ENCODE results near the gene MYBPC2. TPM values are rescaled to one million over a fixed set of nuclear protein-coding genes. Genes with fewer than 3 reads are reported as not detected.

Gene MYBPC2
- polyA plus RNA-seq, 1 experiment = not detected

DNA sequence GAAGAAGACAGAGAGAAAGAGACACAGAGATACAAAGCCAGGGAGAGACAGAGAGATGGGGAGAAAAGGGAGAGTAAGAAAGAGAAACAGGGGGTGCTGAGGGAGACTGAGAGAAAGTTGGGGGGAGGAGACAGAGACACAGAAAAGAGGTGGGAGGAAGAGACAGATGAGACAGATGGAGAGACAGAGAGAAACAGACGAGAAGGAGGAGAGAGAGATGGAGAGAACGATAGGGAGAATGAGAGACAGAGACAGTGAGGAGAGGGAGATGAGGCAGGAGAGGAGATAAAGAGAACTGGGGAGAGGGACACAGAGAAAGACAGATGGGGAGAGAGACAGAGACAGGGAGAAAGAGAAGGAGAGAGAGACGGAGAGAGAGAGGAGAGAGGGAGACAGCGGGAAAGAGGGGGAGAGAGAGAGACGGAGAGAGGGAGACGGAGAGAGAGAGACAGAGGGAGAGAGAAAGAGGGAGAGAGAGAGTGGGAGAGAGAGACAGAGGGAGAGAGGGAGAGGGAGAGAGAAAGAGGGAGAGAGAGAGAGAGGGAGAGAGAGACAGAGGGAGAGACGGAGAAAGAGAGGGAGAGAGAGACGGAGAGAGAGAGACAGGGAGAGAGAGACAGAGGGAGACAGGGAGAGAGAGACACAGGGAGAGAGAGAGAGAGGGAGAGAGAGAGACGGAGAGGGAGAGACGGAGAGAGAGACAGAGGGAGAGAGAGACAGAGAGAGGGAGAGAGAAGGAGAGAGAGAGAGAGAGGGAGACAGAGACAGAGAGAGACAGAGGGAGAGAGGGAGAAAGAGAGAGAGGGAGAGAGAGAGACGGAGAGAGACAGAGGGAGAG lies 65.7 kb downstream of the MYBPC2 start:
- no peak overlapping the region for H3K4me3 ChIP-seq (ENCODE audit: low read depth, low read length)

GRCh38 chr19:50500060-50500752 lies 67.5 kb downstream of the MYBPC2 start:
- no peak overlapping the region for H3K4me3 ChIP-seq (ENCODE audit: low read depth, low read length)
- POLR2A ChIA-PET = no interaction called here
- 0 out of 2 replicates have a peak, but pooled peaks have one; percentile 18 for TF ChIP-seq CTCF (IDR thresholded peaks at IDR 0.05; ENCODE audit: insufficient read depth, low read depth, low read length)
- no peak for DNase-seq (ENCODE audit: low read depth)
- CTCF ChIA-PET = no interaction called here
- H3K27me3 ChIP-seq (ENCODE audit: control insufficient read depth, insufficient read depth, low read length) = peaks cover 1% of the 10 kb centered on the region
- H3K36me3 ChIP-seq (ENCODE audit: control insufficient read depth, insufficient read depth, low read length) = no peaks in the 10 kb centered on the region

More for the DNA sequence above, 65.7 kb downstream of the MYBPC2 start:
- CTCF ChIA-PET = no interaction called here
- DNase-seq (ENCODE audit: low read depth) = no peak
- TF ChIP-seq CTCF (IDR thresholded peaks at IDR 0.05; ENCODE audit: insufficient read depth, low read depth, low read length) = no peak
- Histone ChIP-seq H3K27me3 (ENCODE audit: control insufficient read depth, insufficient read depth, low read length) (peaks cover 1% of the 10 kb centered on the region), H3K36me3 (ENCODE audit: control insufficient read depth, insufficient read depth, low read length) (no peaks in the 10 kb centered on the region)
- POLR2A ChIA-PET = no interaction called here

GRCh38 chr19:50500753-50501151 lies 68.1 kb downstream of the MYBPC2 start:
- TF ChIP-seq CTCF (IDR thresholded peaks at IDR 0.05; ENCODE audit: insufficient read depth, low read depth, low read length) = no peak
- DNase-seq (ENCODE audit: low read depth) = no peak
- ChIA-PET POLR2A (no interaction called here), CTCF (no interaction called here)
- Histone ChIP-seq H3K27me3 (ENCODE audit: control insufficient read depth, insufficient read depth, low read length) (peaks cover 1% of the 10 kb centered on the region), H3K36me3 (ENCODE audit: control insufficient read depth, insufficient read depth, low read length) (no peaks in the 10 kb centered on the region), H3K4me3 (ENCODE audit: low read depth, low read length) (no peak overlapping the region)

- peaks cover 1% of the 10 kb centered on the region for H3K27me3 ChIP-seq (ENCODE audit: control insufficient read depth, insufficient read depth, low read length)
- CTCF ChIA-PET = no interaction called here
- POLR2A ChIA-PET = no interaction called here
- no peak overlapping the region for H3K4me3 ChIP-seq (ENCODE audit: low read depth, low read length)
- DNase-seq (ENCODE audit: low read depth) = no peak
- TF ChIP-seq CTCF (IDR thresholded peaks at IDR 0.05; ENCODE audit: insufficient read depth, low read depth, low read length) = no peak
- no peaks in the 10 kb centered on the region; the same call in 1 of the 2 replicates for H3K36me3 ChIP-seq (ENCODE audit: control insufficient read depth, insufficient read depth, low read length)
These were observed 68.5 kb downstream of the MYBPC2 start for GRCh38 chr19:50501186-50501567.
